CD4-positive, alpha-beta T cell treated with Interleukin-15 for 4 hours (primary cell): ENCODE data around the gene C12orf60.

Experiments
- DNase-seq: peaks from one replicate; pipeline ENCODE4 v3.0.0-alpha.2; 2020; ENCODE audit warnings: low spot score

C12orf60 gene

DNA sequence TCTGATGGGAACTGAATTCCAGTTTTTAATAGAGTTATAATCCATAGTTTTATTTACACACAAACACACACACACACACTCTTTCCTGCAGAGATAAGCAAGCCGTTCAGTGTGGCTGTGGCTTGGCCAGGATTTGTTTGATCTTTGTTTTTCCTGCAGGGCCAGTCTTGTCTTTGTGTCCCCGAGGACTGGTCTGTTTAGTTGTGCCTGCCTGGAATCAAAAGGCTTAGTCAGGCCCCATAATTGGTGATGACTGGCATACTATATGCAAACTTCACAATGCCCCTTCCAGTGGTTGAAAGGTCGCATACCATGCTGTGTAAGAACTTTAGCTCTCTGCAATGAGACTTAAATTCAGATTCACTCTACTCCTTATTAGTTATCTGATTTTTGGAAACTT, 26.2 kb upstream of the C12orf60 start:
- no peak for DNase-seq

- no peak for DNase-seq
Observed at GRCh38 chr12:14779834-14780233, 23.6 kb upstream of the C12orf60 start.

DNA sequence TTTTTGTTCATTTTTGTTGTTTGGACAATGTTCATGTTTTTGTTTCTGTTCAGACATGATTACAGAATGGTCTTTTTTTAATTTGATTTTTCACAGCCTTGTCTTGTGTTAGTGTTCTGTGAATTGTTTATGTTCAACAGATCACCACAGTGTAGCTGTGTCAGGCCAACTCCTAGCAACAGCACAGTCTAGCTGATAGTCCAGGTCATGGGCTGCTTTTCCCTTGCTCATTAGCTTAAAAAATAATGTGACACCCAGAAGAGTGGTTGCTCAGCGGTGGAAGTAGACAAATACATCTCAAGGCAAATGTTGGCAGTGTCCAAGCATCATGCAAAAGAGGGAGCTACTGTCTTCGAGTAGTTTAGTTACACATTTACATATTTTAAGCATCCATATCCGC, 22.6 kb upstream of the C12orf60 start:
- no peak for DNase-seq

- no peak for DNase-seq
Observed at GRCh38 chr12:14781563-14781962, 21.9 kb upstream of the C12orf60 start.

DNA sequence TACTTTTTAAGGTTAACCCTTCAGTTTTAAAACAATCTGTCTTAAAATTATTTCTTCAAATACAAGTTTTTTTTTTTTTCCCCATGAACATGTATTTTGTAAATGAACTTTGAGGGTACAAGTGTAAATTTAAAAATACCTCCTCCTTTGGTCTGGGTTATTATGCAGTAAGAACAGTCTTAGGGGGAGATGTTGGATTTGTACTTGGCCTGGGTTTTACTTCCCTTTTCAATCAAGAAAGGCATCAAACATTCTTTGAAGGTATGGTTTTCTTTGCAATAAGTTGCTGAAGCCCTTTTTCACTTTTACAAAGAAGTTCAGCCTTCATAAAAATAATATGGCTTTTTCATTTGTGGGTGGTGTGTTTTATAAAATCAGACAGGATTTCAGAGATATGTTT, 20.7 kb upstream of the C12orf60 start:
- no peak for DNase-seq

DNA sequence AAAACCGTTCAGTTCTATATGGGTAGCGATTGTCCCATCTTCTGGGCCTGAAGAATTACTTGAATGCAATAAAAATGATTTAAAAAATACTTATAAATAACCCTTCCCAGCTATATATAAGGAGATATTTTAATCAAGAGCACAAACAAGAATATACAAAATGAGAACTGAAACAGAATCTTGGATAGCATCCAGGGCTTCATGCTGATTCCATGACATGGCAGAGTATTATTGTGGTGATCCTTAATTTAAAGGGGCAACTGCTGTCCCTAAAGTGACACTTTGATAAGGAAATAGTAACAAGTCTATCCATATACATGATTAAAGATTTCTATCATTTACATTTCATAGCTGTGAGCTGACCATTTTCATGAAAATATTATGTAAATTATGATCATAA, 19.0 kb upstream of the C12orf60 start:
- no peak for DNase-seq

DNA sequence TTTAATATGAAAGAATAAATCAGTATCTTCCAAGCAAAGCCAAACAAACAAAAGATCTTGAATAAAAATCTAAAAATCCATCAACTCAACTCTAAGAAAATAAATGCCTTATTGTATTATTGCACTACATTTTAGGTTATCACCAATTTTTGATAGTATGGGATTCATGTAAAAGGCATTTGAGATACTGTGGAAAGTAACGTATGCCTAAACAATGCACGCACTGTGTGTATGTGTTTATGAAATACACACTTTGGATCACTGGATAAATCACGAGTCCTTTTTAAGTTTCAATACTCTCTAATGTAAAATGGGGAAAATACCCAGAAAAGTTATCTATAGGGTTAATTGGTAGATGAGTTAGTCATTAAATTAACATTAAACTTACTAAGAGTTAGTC, 17.9 kb upstream of the C12orf60 start:
- DNase-seq = no peak

GRCh38 chr12:14795028-14795448, 8.4 kb upstream of the C12orf60 start:
- DNase-seq = no peak

- no peak for DNase-seq
Observed at GRCh38 chr12:14802247-14802646, 1.2 kb upstream of the C12orf60 start.

DNA sequence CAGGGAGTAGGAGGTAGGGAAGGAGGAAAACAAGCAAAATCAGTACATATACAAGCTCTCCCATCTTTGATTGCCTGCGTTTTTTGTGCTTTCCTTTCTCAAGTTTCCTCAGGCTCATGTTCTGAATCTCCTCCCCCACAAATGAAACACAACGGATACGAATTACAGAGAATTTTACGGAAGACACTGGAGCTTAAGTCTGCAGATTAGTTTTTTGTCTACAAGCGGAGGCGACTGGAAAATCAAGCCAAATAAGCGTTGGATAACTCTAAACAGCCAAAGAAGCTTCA, 804 bp upstream of the C12orf60 start:
- DNase-seq = peak; percentile 1

GRCh38 chr12:14803830-14804160, 325 bp downstream of the C12orf60 start:
- peak; percentile 3 for DNase-seq

GRCh38 chr12:14810167-14810952, 6.9 kb downstream of the C12orf60 start:
- no peak for DNase-seq

DNA sequence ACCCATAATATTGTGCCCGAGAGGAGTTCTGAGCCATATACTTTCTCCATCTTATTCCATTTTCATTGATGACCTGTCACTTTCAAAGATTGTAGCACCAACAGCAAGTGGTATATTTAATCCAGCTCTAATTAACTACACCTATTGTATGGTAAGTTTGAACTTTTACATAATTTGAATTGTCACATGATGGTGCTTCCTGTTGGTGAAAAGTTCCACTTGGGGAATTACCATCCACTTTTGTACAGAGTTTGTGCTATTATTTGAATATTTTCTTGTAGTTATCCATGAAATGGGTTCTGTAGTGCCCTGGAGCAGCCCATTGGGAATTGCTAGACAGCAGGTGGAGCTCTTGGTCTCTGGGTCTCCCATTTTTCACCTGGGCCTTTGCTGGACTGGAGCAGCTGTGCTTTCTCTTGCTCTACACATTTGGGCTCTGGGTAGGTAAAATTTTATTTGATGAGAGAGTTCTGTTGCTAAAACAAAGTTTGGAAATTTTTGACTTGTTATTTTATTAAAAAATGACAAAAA, 7.5 kb downstream of the C12orf60 start:
- DNase-seq = no peak

GRCh38 chr12:14811486-14811885, 8.0 kb downstream of the C12orf60 start:
- no peak for DNase-seq

DNA sequence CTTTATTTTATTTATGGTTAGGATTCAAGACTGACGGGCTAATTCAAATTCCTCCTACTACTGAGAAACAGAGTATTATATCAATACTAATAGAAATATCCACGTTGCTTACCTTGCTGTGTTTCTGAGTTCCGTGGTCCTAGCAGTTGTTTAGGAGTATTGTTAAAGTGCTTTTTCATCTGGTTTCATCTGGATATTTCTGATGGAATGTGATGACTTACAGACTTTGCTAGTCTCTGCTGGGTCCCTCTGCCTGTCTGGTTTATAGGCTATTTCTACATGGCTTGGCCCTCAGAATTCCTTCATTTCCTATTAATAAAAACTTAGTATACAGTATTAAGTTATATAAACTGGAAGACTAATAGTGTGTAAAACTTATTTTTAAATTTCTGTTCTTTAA, 10.5 kb downstream of the C12orf60 start, which contains the start of gene SMCO3:
Gene SMCO3, minus strand, starts transcription at position 169 of the 400 bp plus-strand sequence. CDS start 7,502 bp downstream, outside the sequence.
- DNase-seq = no peak

DNA sequence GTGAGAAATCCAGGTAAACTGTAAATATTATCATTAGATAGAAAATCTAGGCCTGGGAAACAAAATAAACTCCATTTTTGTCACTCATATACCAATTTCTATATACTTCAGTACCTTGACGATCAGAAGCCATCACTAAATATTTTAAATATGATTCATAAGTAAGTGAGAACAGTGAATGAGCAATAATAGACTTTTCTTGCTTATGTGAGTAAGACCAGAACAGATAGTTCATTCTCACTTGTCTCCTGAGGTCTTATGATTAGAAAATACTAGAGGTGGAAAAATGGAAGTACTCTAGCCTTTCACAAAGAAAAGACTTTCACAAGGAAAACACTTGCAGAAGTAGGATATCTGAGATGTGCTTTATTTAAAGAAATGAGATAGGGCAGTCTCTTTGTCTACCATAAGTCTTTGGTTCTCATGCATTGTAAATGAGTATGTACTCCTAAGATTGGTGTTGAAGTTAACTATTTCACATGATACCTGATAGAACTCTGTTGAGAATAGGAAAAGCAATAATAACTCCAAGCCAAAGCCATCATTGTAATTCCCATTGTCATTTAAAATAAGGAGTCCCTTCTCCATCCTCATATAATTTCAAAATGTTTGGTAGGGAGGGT, 20.7 kb downstream of the C12orf60 start:
- no peak for DNase-seq

DNA sequence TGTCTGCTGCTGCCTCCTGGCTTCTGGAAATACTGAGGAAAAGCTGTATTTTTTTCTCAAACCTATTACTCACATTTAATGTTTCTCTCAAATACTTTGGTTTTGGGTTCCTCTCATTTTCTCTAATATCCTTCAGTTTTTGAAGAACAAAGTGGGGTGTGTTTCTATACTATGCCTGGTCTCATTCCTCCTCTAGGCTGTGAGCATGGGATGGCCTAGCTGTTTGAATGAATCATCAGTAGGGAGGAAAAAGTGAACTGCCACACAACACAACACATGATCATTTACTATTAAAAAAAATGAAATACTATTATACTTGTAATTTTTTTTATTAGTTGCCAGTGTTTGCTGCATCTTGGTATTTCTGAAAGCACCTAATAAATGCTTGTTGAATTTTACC, 21.8 kb downstream of the C12orf60 start:
- no peak for DNase-seq

DNA sequence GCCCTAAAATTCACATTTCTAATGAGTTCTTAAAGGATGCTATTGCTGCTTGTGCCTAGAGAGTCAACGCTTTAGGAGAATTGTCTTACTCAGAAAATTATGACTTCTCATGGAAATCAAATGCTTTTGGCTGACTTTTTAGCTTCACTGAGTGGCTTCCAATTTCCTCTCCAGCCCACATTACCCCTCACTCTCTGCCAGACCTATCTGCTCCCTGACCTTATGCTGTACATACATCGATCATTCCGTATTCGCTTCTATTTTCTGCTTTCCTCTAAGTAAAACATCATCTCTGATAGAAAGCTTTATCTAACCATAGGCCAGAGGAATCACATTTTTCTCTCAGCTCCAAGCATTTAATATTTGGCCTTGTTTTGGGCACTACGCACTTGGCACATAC, 23.0 kb downstream of the C12orf60 start:
- DNase-seq = no peak

DNA sequence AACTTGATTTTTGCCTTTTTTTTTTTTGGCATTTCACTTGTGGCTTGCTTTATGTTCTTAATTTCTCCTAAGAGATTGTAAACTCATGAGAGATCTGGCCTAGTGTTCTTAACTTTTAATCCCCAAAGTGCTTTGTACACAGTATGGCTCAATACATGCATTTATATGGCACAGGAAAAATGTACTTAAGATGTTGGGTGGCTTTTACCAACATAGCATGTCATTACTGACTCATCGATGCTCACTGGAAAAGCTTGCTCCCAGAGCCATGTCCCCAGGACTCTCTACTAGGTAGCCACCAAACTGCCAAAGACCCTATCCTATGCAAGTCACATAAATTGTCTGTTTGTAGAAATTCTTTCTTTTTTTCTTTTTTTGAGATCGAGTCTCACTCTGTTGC, 23.6 kb downstream of the C12orf60 start:
- DNase-seq = no peak

GRCh38 chr12:14828892-14829291, 25.4 kb downstream of the C12orf60 start:
- no peak for DNase-seq

GRCh38 chr12:14833336-14833735, 29.9 kb downstream of the C12orf60 start:
- no peak for DNase-seq

- no peak for DNase-seq
Observed at GRCh38 chr12:14833952-14834351, 30.5 kb downstream of the C12orf60 start.

DNA sequence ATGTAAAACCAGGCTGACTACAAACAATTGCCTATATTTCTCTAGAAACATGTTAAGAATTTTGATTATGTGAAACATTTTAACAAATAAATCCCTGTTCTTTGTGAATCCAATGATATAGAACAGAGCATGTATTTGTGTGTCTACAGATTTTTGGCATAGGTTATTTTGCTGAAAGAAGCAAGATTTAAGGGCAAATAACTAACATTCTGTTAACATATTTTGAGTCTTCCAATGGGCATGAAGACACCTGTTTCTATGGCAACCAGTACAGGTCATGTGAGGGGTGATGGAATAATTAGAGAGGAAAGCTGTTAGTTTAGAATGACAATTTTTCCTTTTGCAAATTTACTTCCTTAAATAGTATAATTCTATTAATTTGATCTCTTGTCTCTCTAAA, 31.0 kb downstream of the C12orf60 start:
- DNase-seq = no peak
